K562 (cell line): Measurements from ENCODE around the gene OR4K5. TPM values are rescaled to one million over a fixed set of nuclear protein-coding genes. Genes with fewer than 3 reads are reported as not detected.

Source experiments
- ARID4B ChIP-seq: sonication (generic); formaldehyde crosslinking; IDR thresholded peaks from 2 replicates; pipeline ENCODE4 v1.8.0; 2022; ENCODE audit warnings: mild to moderate bottlenecking, missing genetic modification reagents
- ATF3 ChIP-seq, 2 experiments: fragments of 450-650 bp in 1 of 2; sonication (generic) in 1 of 2; formaldehyde crosslinking in 1 of 2; IDR thresholded peaks in 1 of 2; conservative IDR thresholded peaks in 1 of 2; 2 replicates each; pipeline versions ENCODE4 v1.6.1 to v1.8.1; 2016 to 2023; ENCODE audit warnings: mild to moderate bottlenecking in 2 of 2, moderate library complexity in 2 of 2, inconsistent platforms in 1 of 2, missing genetic modification reagents in 1 of 2
- ELF4 ChIP-seq: fragments of 450-650 bp; formaldehyde crosslinking; IDR thresholded peaks from 2 replicates; pipeline ENCODE4 v1.4.0; 2022; ENCODE audit warnings: missing genetic modification characterization
- JUNB ChIP-seq: fragments of 450-650 bp; formaldehyde crosslinking; conservative IDR thresholded peaks from 2 replicates; pipeline ENCODE4 v1.4.0; 2020; ENCODE audit warnings: mild to moderate bottlenecking
- LCOR ChIP-seq: sonication (generic); formaldehyde crosslinking; IDR thresholded peaks from 2 replicates; pipeline ENCODE4 v1.8.0; 2022; ENCODE audit warnings: mild to moderate bottlenecking, missing genetic modification reagents
- RBBP5 ChIP-seq: fragments of 200-600 bp; sonication (generic); IDR thresholded peaks from 2 replicates; pipeline ENCODE4 v1.6.1; 2012; ENCODE audit warnings: borderline replicate concordance, mild to moderate bottlenecking, low read length, control low read depth, inconsistent platforms; ENCODE audit not compliant: insufficient read depth, poor library complexity, severe bottlenecking
- REST ChIP-seq, 2 experiments: fragments of 450-650 bp; formaldehyde crosslinking in 1 of 2; IDR thresholded peaks; 2 replicates each; pipeline versions ENCODE4 v1.4.0 to v1.6.1; 2014 to 2020; ENCODE audit warnings: mild to moderate bottlenecking in 2 of 2, borderline replicate concordance in 1 of 2, low read depth in 1 of 2
- UBTF ChIP-seq, 2 experiments: IDR thresholded peaks; 2 replicates each; pipeline ENCODE4 v1.6.1; 2012; ENCODE audit warnings: improper control_type of control experiment in 2 of 2, low read depth in 2 of 2, low read length in 2 of 2, borderline replicate concordance in 1 of 2
- WHSC1 ChIP-seq: IDR thresholded peaks from one replicate; pipeline ENCODE4 v1.6.1; 2012; ENCODE audit warnings: low read length, control low read depth, inconsistent platforms
- polyA plus RNA-seq, 8 experiments: library from polyadenylated mRNA; depleted of rRNA in 4 of 8; stranded (reverse) in 5 of 8; unstranded in 3 of 8; fragments of >200 nt; fragmentation: Nextera tagmentation in 2 of 8; fragmentation: Illumina TruSeq in 1 of 8; extraction: Ambion mirVana in 2 of 8; extraction: Trizol in 1 of 8; gene quantifications; 2 replicates each; pipeline versions ENCODE4 v1.2.1 to v1.2.3, GENCODE V29; 2011 to 2014; ENCODE audit warnings: inconsistent platforms in 1 of 8, missing spikeins in 1 of 8
- total RNA-seq, 7 experiments: library from RNA; depleted of rRNA in 6 of 7; stranded (reverse); fragments of >200 nt in 6 of 7; fragmentation: Illumina TruSeq in 2 of 7; extraction: Trizol in 2 of 7; gene quantifications; 2 replicates each; pipeline versions ENCODE4 v1.2.1 to v1.2.3, GENCODE V29; 2011 to 2021; ENCODE audit warnings: low replicate concordance in 1 of 7

OR4K5 gene
- total and polyA plus RNA-seq, 9 of the 15 experiments (the other 6 are each of a cell fraction or from before 2014, with no cell fraction given), result not detected

GRCh38 chr14:19918553-19919264 is 1.7 kb upstream of the OR4K5 start (continued):
- peak; percentile 78 for TF ChIP-seq ATF3 (IDR thresholded peaks at IDR 0.05)
- no peak for TF ChIP-seq ATF3 (CRISPR knock-in tag; conservative IDR thresholded peaks at IDR 0.05)
- TF ChIP-seq ARID4B (CRISPR knock-in tag), result no peak
- no peak for TF ChIP-seq RBBP5
- no peak for TF ChIP-seq WHSC1
- TF ChIP-seq JUNB, result peak; percentile 58; the same call in 1 of the 2 replicates
- TF ChIP-seq REST (IDR thresholded peaks at IDR 0.05; ENCODE audit: borderline replicate concordance), result no peak
- no peak for TF ChIP-seq REST (CRISPR knock-in tag; IDR thresholded peaks at IDR 0.05; ENCODE audit: low read depth)
- TF ChIP-seq ELF4 (CRISPR knock-in tag), result no peak
- TF ChIP-seq UBTF (IDR thresholded peaks at IDR 0.05; ENCODE audit: borderline replicate concordance in 1 of 2, low read depth in 2 of 2, low read length in 2 of 2), result no peak
- TF ChIP-seq LCOR (CRISPR knock-in tag), result no peak
